ENCODE data around the gene UBTF. TPM values are rescaled to one million over a fixed set of nuclear protein-coding genes. Genes with fewer than 3 reads are reported as not detected.

Gene UBTF
- total and polyA plus RNA-seq, 8 donors = 31.9 to 51.8 (median 39.5) TPM

DNA sequence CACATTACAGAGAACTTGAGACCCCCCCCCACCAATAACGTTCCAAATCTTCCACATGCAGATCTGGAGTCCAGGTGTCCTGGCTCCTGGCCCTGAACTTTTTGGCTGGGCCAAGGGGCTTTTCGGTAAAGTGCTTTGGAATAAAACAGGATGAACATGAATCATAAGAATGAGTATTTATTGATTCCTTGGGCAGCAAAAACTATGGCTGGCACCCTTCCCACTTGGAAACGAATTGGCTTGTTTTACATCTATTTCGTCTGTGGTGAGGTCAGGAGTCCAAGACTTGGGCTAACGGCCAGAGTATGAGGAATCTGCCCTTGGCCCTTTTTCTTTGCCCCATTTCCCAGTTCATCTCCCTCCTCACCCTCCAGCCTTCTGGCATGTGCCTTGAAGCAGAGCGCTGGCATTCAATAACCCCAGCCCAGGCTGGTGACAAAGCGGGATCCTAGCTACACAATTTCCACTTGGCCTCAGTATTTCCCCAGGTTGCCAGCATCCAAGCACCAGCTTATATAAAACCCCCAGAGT, 4.1 kb upstream of the UBTF start:
- peak; percentile 4 to 27 (median 25) for ATAC-seq
- DNase-seq = peak in 5 of 6 donors; percentile 64 to 96 (median 87)
- Histone ChIP-seq H3K27me3 (no peaks in the 10 kb centered on the region), H3K36me3 (no peaks in the 10 kb centered on the region), H3K27ac (peak overlapping the region; percentile 93 to 98 (median 97)), H3K9me3 (no peaks in the 10 kb centered on the region), H3K4me1 (peaks cover 6 to 20% (median 13%) of the 10 kb centered on the region in 3 donors), H3K4me3 (no peak overlapping the region)
- no peak for FAIRE-seq
- TF ChIP-seq, protein P1, sequence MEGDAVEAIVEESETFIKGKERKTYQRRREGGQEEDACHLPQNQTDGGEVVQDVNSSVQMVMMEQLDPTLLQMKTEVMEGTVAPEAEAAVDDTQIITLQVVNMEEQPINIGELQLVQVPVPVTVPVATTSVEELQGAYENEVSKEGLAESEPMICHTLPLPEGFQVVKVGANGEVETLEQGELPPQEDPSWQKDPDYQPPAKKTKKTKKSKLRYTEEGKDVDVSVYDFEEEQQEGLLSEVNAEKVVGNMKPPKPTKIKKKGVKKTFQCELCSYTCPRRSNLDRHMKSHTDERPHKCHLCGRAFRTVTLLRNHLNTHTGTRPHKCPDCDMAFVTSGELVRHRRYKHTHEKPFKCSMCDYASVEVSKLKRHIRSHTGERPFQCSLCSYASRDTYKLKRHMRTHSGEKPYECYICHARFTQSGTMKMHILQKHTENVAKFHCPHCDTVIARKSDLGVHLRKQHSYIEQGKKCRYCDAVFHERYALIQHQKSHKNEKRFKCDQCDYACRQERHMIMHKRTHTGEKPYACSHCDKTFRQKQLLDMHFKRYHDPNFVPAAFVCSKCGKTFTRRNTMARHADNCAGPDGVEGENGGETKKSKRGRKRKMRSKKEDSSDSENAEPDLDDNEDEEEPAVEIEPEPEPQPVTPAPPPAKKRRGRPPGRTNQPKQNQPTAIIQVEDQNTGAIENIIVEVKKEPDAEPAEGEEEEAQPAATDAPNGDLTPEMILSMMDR (IDR thresholded peaks at IDR 0.05) = no peak
- intact Hi-C loops (cut with DNase I) = no loop called here
- WGBS, 2 donors = 7 to 11% methylated on average over 7 of the region's 7 CpGs

DNA sequence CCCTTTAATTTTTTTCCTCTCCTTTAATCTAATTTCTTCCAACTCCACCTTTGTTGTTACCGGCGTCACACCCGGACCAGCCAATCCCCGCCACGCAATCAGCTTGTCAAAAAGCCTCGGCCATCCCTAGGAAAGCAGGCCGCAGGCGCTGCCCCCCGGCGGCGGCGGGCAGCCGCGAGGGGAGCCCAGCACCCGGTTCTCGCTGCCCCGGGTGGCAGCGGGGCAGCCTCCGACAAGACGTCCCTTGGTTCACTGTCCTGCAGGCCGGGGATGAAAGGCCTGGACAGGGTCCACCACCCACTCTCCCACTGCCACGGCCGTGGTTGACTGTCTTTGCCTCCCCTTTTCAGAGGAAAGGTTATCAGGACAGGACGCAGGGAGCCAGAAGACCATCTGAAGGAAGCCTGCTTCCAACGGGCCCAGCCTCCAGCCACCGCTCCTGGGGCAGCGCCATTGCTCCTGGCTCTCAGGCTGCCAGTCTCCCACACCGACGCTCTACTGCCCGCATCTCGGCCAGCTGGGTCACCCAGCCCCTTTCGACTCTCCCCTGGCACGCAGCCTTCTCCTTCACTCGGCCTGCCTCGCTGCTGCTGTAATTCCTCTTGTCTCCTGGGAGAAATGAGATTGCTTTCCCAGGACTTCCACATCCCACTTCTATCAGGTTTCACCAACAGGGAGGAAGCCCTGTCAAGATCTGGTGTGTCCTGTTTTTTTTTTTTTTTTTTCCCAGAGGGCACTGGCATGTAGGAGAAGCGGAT, 2.8 kb upstream of the UBTF start:
- no peaks in the 10 kb centered on the region for H3K27me3 ChIP-seq
- H3K4me3 ChIP-seq = peak overlapping the region; percentile 45 to 95 (median 88)
- TF ChIP-seq, protein P1 (IDR thresholded peaks at IDR 0.05) = no peak
- intact Hi-C loops (cut with DNase I) = no loop called here
- H3K9me3 ChIP-seq = no peaks in the 10 kb centered on the region
- WGBS, 2 donors = 1 to 2% methylated on average over 36 of the region's 36 CpGs
- peak overlapping the region; percentile 93 to 98 (median 97) for H3K27ac ChIP-seq
- peaks cover 12 to 28% (median 21%) of the 10 kb centered on the region in 3 donors for H3K4me1 ChIP-seq
- H3K36me3 ChIP-seq = no peaks in the 10 kb centered on the region
- FAIRE-seq = no peak
- peak; percentile 6 to 42 (median 27) for ATAC-seq
- DNase-seq = peak; percentile 64 to 84 (median 80)

DNA sequence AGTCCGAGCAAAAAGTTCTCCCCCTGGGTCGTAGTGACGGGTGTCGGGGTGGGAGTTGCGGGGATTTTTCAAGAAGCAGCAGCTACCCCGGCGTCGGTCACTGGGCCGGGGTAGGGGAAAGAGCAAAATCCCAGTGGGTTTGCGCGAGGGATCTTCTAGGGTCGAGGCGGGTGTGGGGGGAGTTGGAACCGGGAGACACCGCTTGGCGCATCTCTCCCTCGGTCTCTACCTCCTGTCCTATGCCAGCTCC, 2.3 kb upstream of the UBTF start:
- Histone ChIP-seq H3K4me1 (peaks cover 12 to 28% (median 23%) of the 10 kb centered on the region in 3 donors), H3K9me3 (no peaks in the 10 kb centered on the region), H3K4me3 (peak overlapping the region; percentile 45 to 95 (median 88)), H3K27me3 (no peaks in the 10 kb centered on the region), H3K36me3 (no peaks in the 10 kb centered on the region), H3K27ac (peak overlapping the region; percentile 93 to 98 (median 97))
- peak in 3 of 6 donors; percentile 52 to 59 (median 55) for DNase-seq
- no peak for FAIRE-seq
- intact Hi-C loops (cut with DNase I) = no loop called here
- WGBS, 2 donors = 0 to 1% methylated on average over 17 of the region's 17 CpGs
- TF ChIP-seq, protein P1 (IDR thresholded peaks at IDR 0.05) = no peak
- no peak for ATAC-seq

DNA sequence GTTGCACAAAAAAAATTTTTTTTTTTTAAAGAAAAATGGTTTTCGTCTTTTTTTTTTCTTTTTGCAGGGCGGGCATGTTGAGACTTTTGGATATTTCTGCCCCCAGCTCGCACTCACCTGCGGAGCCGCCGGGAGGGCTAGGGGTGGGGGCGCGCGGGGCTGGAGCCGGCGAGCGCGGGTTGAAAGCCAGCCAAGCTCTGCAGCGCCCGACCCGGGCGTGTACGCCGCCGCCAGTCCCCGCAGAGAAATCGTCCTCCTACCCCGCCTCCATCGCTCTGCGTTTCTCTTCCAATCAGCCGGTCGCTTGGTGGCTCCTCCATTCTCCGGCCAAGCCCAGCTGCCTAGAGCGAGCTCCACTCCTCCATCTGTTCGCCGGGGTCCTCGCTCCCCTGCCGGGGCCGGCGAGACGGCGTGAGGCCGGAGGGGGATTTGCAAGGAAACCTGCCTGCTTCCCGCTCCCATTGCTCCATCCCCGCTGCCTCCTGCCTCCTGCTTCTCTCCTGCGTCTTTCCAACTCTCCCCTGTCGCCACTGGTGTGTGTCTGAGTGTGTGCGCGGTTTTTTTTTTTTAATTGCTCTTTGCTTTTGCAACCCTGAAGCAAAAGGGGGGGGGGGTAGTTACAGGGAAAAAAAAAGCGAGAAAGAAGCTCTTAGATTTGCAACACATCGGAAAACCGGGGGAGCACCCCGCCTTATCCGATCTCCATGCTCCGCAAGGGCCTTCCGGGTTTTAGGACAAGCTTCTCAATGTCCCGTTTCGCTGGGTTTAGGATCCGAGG, 1.8 kb upstream of the UBTF start:
- FAIRE-seq (no peak), DNase-seq (peak; percentile 76 to 91 (median 80)), ATAC-seq (peak; percentile 26 to 40 (median 39))
- Histone ChIP-seq H3K36me3 (peaks cover 0 to 3% (median 2%) of the 10 kb centered on the region in 3 donors), H3K9me3 (no peaks in the 10 kb centered on the region), H3K27me3 (no peaks in the 10 kb centered on the region), H3K4me1 (peaks cover 12 to 28% (median 23%) of the 10 kb centered on the region in 3 donors), H3K4me3 (peak overlapping the region; percentile 45 to 95 (median 88)), H3K27ac (peak overlapping the region; percentile 93 to 98 (median 97))
- intact Hi-C loops (cut with DNase I) = no loop called here
- TF ChIP-seq, protein P1 (IDR thresholded peaks at IDR 0.05) = no peak
- WGBS, 2 donors = 0 to 1% methylated on average over 51 to 54 of the region's 54 CpGs

All from pancreas (tissue), 10 donors.